Heart left ventricle (tissue), 16 donors: ENCODE data around the gene KANSL3. TPM values are rescaled to one million over a fixed set of nuclear protein-coding genes. Genes with fewer than 3 reads are reported as not detected.
A peak's percentile ranks its signal among the peaks of the same experiment; 100 is the strongest.

Source experiments
- ATAC-seq, 4 donors: fragments of 200-7000 bp; cut with Tn5 transposase; one replicate each; pipeline ENCODE4 v1.9.1; 2020 to 2022; ENCODE audit warnings: moderate library complexity in 4 of 4, mild to moderate bottlenecking in 3 of 4, moderate number of reproducible peaks in 1 of 4
- DNase-seq, 5 donors: peaks; one replicate each; pipeline ENCODE4 v3.0.0-alpha.2; 2020
- H3K27ac ChIP-seq, 12 donors: fragments of 200-600 bp; sonication (generic) in 4 of 12; one replicate each; pipeline versions ENCODE4 v1.5.0 to v1.8.0; 2016 to 2022; ENCODE audit warnings: mild to moderate bottlenecking in 2 of 12
- H3K27me3 ChIP-seq, 9 donors: fragments of 200-600 bp; sonication (generic) in 2 of 9; one replicate each; pipeline versions ENCODE4 v1.5.1 to v1.8.0; 2016 to 2022; ENCODE audit warnings: mild to moderate bottlenecking in 3 of 9
- H3K36me3 ChIP-seq, 9 donors: fragments of 200-600 bp; sonication (generic) in 2 of 9; one replicate each; pipeline versions ENCODE4 v1.5.0 to v1.8.0; 2018 to 2022; ENCODE audit warnings: mild to moderate bottlenecking in 2 of 9
- H3K4me1 ChIP-seq, 12 donors: fragments of 200-600 bp; sonication (generic) in 4 of 12; one replicate each; pipeline versions ENCODE4 v1.5.0 to v1.8.0; 2016 to 2022; ENCODE audit warnings: mild to moderate bottlenecking in 3 of 12
- H3K4me3 ChIP-seq, 12 donors: fragments of 200-600 bp; sonication (generic) in 4 of 12; one replicate each; pipeline versions ENCODE4 v1.5.0 to v1.8.0; 2017 to 2022; ENCODE audit warnings: mild to moderate bottlenecking in 9 of 12, moderate library complexity in 4 of 12
- H3K9me3 ChIP-seq, 12 donors: fragments of 200-600 bp; sonication (generic) in 4 of 12; one replicate each; pipeline versions ENCODE4 v1.5.0 to v1.8.0; 2016 to 2022; ENCODE audit warnings: mild to moderate bottlenecking in 1 of 12
- POLR2A ChIP-seq, 2 donors: fragments of 450-650 bp; IDR thresholded peaks; one replicate each; pipeline ENCODE4 v1.6.1; 2017; ENCODE audit warnings: antibody characterized with exemption in 2 of 2, mild to moderate bottlenecking in 2 of 2, moderate library complexity in 2 of 2
- WGBS, 4 donors: extraction: QIAGEN DNeasy Blood & Tissue Kit in 2 of 4; methylation state at CpG; one replicate each; pipeline versions ENCODE4 v1.1.5 to v1.1.7; 2013 to 2018; 5-methylcytosine and 5-hydroxymethylcytosine counted together
- intact Hi-C, 10 donors: fragments of 100-400 bp; cut with DNase I; formaldehyde crosslinking; loops; one replicate each; pipeline versions ENCODE4 v1.11.1 to v1.14.2; 2022
- polyA plus RNA-seq, 2 donors: library from polyadenylated mRNA; stranded (reverse); fragments of 200-250 nt; gene quantifications; one replicate each; pipeline ENCODE4 v1.2.3, GENCODE V29; 2013
- total RNA-seq, 9 donors: library from RNA; depleted of rRNA in 2 of 9; stranded (reverse); fragments of >200 nt in 2 of 9; fragmentation: NEBNext Ultra II Directional in 3 of 9; extraction: Animal tissue kit (Norgen Biotek cat#: 25700) in 3 of 9; gene quantifications; one replicate each; pipeline versions ENCODE4 v1.1.0 to v1.2.4, GENCODE V29; 2016 to 2023
- TF ChIP-seq, protein P1 (sequence below), 12 donors: fragments of 200-600 bp; sonication (generic) in 4 of 12; IDR thresholded peaks; one replicate each; pipeline versions ENCODE4 v1.5.0 to v1.8.0; 2018 to 2022; ENCODE audit warnings: antibody characterized with exemption in 12 of 12, mild to moderate bottlenecking in 5 of 12
- donor health status: ischemic (EF 13 %, LVEDD 7.1; RV severe dilation, severe dysfunction).
- donor health status: healthy with polysubstance abuse.
- donor health status: DM: no; HTN: yes; CAD: no.
- donor health status: DM: no; HTN: no; CAD: no.
- donor health status: ischemic (EF 25% LVEDD 6.9; RV normal size, moderate dysfunction).
- donor health status: ischemic (EF 25% LVEDD 5.7; RV mildly dilated, moderate dysfunction).
- donor health status: healthy.
- donor health status: DM: yes; HTN: yes; CAD: no.
- donor health status: ischemic (EF 35%, LVEDD 5.7; RV mildly dilated, moderate dysfunction).
- donor health status: nonischemic (EF 11% LVEDD 7.7; RV severe dilation, severe dysfunction).
- donor health status: DM: yes; HTN: yes; CAD: no.
- donor health status: PGD.
- donor health status: ischemic (EF 29% LVEDD 5.4; RV normal size, mild dysfunction).
- donor health status: nonischemic (EF 23%, LVEDD 6.1; RV moderate dilation, normal function).

The KANSL3 gene
- total and polyA plus RNA-seq, 11 donors, result 13.8 to 38.0 (median 30.3) TPM

DNA sequence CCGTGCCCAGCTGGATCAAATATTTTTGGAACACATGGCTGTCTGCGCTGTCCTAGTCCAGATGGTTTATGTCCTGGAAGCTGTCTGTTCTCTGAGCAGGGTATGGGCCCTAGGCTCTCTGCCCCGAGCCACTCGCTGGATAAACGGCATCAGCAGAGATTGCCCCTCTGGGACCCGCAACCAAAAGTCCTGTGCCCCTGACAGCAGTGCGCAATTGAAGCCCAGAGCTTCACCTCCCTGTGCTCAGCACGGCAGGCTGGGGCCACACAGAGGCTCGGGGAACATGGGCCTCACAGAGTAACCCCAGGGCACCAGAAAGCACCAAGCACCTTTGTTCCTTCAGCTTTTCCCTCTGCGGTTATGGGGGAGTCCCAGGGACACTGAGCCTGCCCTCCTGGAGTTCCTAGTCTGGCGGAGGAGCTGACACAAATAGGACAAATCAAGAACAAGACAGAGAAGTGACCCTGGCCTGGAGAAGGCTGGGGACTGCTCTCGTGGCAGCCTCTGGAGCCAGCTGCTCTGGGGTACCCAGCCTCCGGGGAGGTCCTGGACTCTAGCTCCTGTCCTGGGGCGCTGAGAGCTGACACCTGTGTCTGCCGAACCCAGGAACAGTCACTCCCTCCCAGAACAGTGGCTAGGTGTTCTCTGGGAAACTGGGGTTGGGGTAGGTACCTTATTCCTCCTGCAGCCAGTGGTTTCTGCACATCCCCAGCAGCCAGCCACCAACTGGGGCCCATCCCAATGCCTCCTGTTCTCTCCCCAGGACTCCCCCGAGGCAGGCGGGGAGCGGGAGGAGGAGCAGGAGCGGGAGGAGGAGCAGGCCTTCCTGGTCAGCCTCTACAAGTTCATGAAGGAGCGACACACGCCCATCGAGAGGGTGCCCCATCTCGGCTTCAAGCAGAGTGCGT is 89.3 kb downstream of the KANSL3 start:
- no peaks in the 10 kb centered on the region for H3K27me3 ChIP-seq
- intact Hi-C loops, result no loop called here
- ATAC-seq, result no peak
- no peak overlapping the region for H3K4me3 ChIP-seq
- TF ChIP-seq, protein P1, sequence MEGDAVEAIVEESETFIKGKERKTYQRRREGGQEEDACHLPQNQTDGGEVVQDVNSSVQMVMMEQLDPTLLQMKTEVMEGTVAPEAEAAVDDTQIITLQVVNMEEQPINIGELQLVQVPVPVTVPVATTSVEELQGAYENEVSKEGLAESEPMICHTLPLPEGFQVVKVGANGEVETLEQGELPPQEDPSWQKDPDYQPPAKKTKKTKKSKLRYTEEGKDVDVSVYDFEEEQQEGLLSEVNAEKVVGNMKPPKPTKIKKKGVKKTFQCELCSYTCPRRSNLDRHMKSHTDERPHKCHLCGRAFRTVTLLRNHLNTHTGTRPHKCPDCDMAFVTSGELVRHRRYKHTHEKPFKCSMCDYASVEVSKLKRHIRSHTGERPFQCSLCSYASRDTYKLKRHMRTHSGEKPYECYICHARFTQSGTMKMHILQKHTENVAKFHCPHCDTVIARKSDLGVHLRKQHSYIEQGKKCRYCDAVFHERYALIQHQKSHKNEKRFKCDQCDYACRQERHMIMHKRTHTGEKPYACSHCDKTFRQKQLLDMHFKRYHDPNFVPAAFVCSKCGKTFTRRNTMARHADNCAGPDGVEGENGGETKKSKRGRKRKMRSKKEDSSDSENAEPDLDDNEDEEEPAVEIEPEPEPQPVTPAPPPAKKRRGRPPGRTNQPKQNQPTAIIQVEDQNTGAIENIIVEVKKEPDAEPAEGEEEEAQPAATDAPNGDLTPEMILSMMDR (IDR thresholded peaks at IDR 0.05), result no peak
- no peak for TF ChIP-seq POLR2A (IDR thresholded peaks at IDR 0.05)
- DNase-seq, result no peak
- H3K36me3 ChIP-seq, result peaks cover 2 to 96% (median 71%) of the 10 kb centered on the region in 9 donors
- WGBS, 4 donors, result 78 to 91% (median 85%) methylated on average over 12 to 24 of the region's 24 CpGs
- H3K27ac ChIP-seq, result no peak overlapping the region
- H3K9me3 ChIP-seq, result no peaks in the 10 kb centered on the region
- peaks cover 0 to 28% (median 2%) of the 10 kb centered on the region in 12 donors for H3K4me1 ChIP-seq

GRCh38 chr2:96547731-96548171 is 90.4 kb downstream of the KANSL3 start:
- WGBS, 4 donors, result 72 to 86% (median 83%) methylated on average over 6 of the region's 6 CpGs
- Histone ChIP-seq H3K4me1 (peaks cover 0 to 34% (median 0%) of the 10 kb centered on the region in 12 donors), H3K27ac (no peak overlapping the region), H3K27me3 (no peaks in the 10 kb centered on the region), H3K36me3 (peaks cover 2 to 98% (median 78%) of the 10 kb centered on the region in 9 donors), H3K9me3 (no peaks in the 10 kb centered on the region), H3K4me3 (no peak overlapping the region)
- intact Hi-C loops, result no loop called here
- DNase-seq, result no peak
- TF ChIP-seq, protein P1 (IDR thresholded peaks at IDR 0.05), result peak in 1 of 12 donors; percentile 5
- no peak for TF ChIP-seq POLR2A (IDR thresholded peaks at IDR 0.05)
- ATAC-seq, result no peak

- H3K4me1 ChIP-seq, result peaks cover 0 to 34% (median 0%) of the 10 kb centered on the region in 12 donors
- WGBS, 4 donors, result 87 to 96% (median 92%) methylated on average over 7 of the region's 7 CpGs
- no peak overlapping the region for H3K4me3 ChIP-seq
- H3K27ac ChIP-seq, result no peak overlapping the region
- no peak for DNase-seq
- TF ChIP-seq, protein P1 (IDR thresholded peaks at IDR 0.05), result no peak
- no peak for TF ChIP-seq POLR2A (IDR thresholded peaks at IDR 0.05)
- no peaks in the 10 kb centered on the region for H3K27me3 ChIP-seq
- no peak for ATAC-seq
- H3K36me3 ChIP-seq, result peaks cover 2 to 98% (median 73%) of the 10 kb centered on the region in 9 donors
- intact Hi-C loops, result no loop called here
- no peaks in the 10 kb centered on the region for H3K9me3 ChIP-seq
Observed at GRCh38 chr2:96547203-96547641, 90.9 kb downstream of the KANSL3 start.

DNA sequence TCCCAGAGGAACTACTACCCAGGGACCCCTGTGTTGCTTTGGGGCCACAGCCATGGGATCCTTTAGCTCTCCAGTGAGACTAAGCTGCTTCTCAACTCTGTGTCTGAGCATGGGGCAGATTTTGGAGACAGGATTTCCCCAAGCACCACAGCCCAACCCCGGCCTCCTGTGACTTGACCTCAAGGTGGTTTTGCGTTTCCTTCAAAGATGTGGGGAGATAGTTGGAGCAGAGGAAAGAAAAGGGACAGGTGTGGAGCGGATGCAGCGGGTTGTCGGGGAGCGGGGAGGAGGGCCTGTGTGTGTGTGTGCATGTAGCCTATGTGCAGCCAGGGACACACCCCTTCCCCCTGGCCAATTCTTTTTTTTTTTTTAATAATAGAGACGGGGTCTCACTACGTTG is 91.3 kb downstream of the KANSL3 start:
- TF ChIP-seq, protein P1 (IDR thresholded peaks at IDR 0.05), result no peak
- no peak for TF ChIP-seq POLR2A (IDR thresholded peaks at IDR 0.05)
- Histone ChIP-seq H3K9me3 (no peaks in the 10 kb centered on the region), H3K4me1 (peaks cover 0 to 35% (median 3%) of the 10 kb centered on the region in 12 donors), H3K27ac (no peak overlapping the region), H3K4me3 (no peak overlapping the region), H3K27me3 (no peaks in the 10 kb centered on the region), H3K36me3 (peaks cover 2 to 98% (median 69%) of the 10 kb centered on the region in 9 donors)
- 71 to 89% (median 80%) methylated on average over 8 of the region's 8 CpGs for WGBS, 4 donors
- intact Hi-C loops, result no loop called here
- DNase-seq, result no peak
- no peak for ATAC-seq
